MCF 10A (cell line): Measurements from ENCODE around the gene LHX4. TPM values are rescaled to one million over a fixed set of nuclear protein-coding genes. Genes with fewer than 3 reads are reported as not detected.
A peak's percentile ranks its signal among the peaks of the same experiment; 100 is the strongest.

Experiments
- BruUV-seq: library from RNA; stranded (reverse); fragments of 400-500 nt; replicated peaks from 2 replicates; lab custom pipeline; 2021; lab: Mats Ljungman, UMichigan
- CTCF ChIA-PET: fragments of 300-600 bp; sonication (Branson Sonifier 250); formaldehyde crosslinking; extraction: SDS; loops from one replicate; lab custom pipeline; 2021; ENCODE audit warnings: antibody characterized with exemption, inconsistent platforms; lab: Yijun Ruan, JAX
- POLR2A ChIA-PET: fragments of 300-600, 350-650 bp; sonication (Branson Sonifier 250); formaldehyde crosslinking; extraction: SDS; loops from one replicate; lab custom pipeline; 2020; ENCODE audit warnings: antibody characterized with exemption, inconsistent platforms; lab: Yijun Ruan, JAX
- DNase-seq: peaks from one replicate; pipeline ENCODE4 v3.0.0-alpha.2; 2018; ENCODE audit not compliant: unreplicated experiment
- H3K27ac Mint-ChIP-seq: one replicate; pipeline ENCODE4 v1.8.0; 2022; ENCODE audit warnings: mild to moderate bottlenecking, low read depth, mixed read lengths; ENCODE audit not compliant: unreplicated experiment
- H3K27me3 Mint-ChIP-seq: one replicate; pipeline ENCODE4 v1.8.0; 2022; ENCODE audit warnings: mixed read lengths; ENCODE audit not compliant: insufficient read depth, unreplicated experiment
- H3K36me3 Mint-ChIP-seq: one replicate; pipeline ENCODE4 v1.8.0; 2022; ENCODE audit warnings: mild to moderate bottlenecking, moderate library complexity, mixed read lengths; ENCODE audit not compliant: insufficient read depth, unreplicated experiment
- H3K4me1 Mint-ChIP-seq: one replicate; pipeline ENCODE4 v1.8.0; 2022; ENCODE audit warnings: mixed read lengths; ENCODE audit not compliant: insufficient read depth, unreplicated experiment
- H3K4me3 Mint-ChIP-seq: one replicate; pipeline ENCODE4 v1.8.0; 2022; ENCODE audit warnings: mild to moderate bottlenecking, moderate library complexity, mixed read lengths; ENCODE audit not compliant: unreplicated experiment
- H3K9me3 Mint-ChIP-seq: one replicate; pipeline ENCODE4 v1.8.0; 2022; ENCODE audit warnings: mixed read lengths; ENCODE audit not compliant: unreplicated experiment
- intact Hi-C: fragments of 100-400 bp; cut with micrococcal nuclease; formaldehyde crosslinking; loops from 2 replicates; pipeline ENCODE4 v1.14.1; 2022
- total RNA-seq: library from RNA; stranded (reverse); gene quantifications from 2 replicates; pipeline ENCODE4 v1.2.3, GENCODE V29; 2022
- TF ChIP-seq, protein P1 (sequence below): fragments of 200-600 bp; IDR thresholded peaks from one replicate; pipeline ENCODE4 v1.8.0; 2022; ENCODE audit warnings: antibody characterized with exemption, mild to moderate bottlenecking; ENCODE audit not compliant: unreplicated experiment

LHX4 gene
- total RNA-seq, 1 experiment from 2014 or later: not detected

DNA sequence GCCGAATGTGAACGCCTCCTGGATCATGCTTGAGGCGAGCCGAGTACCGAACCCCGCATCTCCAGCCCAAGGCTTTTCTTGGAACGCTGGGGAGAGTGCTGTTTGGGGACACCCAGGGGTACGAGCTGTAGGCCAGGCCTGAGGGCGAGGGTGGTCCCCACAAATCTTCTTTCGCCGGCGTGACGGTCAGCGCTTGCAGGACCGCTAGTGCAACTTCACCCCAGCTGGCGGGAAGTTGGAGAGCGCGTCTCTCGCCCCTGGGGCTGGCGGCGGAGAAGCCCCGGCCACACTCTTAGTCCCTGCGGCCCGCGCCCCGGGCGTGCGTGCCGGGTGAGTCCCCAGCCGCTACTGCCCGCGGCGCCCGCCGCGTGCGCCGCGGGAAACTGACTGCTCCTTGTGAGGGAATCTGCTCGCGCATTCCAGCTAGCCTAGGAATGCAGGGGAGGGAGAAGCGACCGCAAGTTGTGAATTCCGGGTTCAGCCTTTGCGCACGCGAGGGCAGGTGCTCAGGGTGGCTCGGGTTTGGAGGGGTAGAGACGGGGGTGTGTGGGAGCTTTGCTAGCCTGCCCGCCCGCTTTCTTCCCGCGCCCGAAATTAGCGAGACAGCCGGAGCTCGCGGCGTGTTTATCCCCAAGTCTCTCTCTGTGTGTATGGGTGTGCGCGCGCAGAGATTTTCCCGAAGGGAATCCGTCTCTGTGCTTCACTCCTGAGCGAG lies 884 bp downstream of the LHX4 start:
- TF ChIP-seq, protein P1, sequence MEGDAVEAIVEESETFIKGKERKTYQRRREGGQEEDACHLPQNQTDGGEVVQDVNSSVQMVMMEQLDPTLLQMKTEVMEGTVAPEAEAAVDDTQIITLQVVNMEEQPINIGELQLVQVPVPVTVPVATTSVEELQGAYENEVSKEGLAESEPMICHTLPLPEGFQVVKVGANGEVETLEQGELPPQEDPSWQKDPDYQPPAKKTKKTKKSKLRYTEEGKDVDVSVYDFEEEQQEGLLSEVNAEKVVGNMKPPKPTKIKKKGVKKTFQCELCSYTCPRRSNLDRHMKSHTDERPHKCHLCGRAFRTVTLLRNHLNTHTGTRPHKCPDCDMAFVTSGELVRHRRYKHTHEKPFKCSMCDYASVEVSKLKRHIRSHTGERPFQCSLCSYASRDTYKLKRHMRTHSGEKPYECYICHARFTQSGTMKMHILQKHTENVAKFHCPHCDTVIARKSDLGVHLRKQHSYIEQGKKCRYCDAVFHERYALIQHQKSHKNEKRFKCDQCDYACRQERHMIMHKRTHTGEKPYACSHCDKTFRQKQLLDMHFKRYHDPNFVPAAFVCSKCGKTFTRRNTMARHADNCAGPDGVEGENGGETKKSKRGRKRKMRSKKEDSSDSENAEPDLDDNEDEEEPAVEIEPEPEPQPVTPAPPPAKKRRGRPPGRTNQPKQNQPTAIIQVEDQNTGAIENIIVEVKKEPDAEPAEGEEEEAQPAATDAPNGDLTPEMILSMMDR: no peak
- Mint-ChIP-seq H3K4me3 (peak overlapping the region; percentile 73), H3K27me3 (peaks cover 79% of the 10 kb centered on the region), H3K36me3 (no peaks in the 10 kb centered on the region), H3K4me1 (no peaks in the 10 kb centered on the region), H3K9me3 (no peaks in the 10 kb centered on the region), H3K27ac (no peak overlapping the region)
- CTCF ChIA-PET: interaction anchor here (0.6 to 1.5 kb wide), 9 partner anchors 12 to 443 kb away, joined by 3 to 5 read pairs (median 3); no protein-coding TSS in a partner anchor
- peak; percentile 49 for DNase-seq
- no TSS peak for BruUV-seq
- POLR2A ChIA-PET: interaction anchor here (1.0 kb wide), 1 partner anchor 277 kb away, joined by 3 read pairs; the partner anchor contains the start of gene CEP350
- intact Hi-C loops: no loop called here

DNA sequence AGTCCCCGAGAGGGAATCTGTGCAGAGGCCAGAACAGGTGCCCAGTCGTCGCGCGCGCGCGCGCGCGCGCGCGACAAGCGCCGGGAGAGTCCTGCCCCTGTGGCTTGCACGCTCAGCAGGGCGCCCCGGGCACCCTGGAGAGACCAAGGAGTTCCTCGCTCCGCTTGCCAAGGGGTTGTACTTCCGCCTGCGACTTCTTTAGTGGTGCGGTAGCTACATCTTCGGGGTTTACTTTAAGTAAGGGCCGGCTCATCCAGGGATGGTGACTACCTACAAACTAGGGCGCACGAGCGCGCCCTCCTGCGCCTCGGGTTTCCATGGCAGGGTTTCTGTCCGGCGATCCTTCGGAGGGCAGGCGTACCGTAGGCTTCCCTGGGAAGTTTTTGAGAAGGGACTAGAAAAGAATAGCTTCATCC lies 1.4 kb downstream of the LHX4 start:
- H3K4me1 Mint-ChIP-seq: no peaks in the 10 kb centered on the region
- no peak overlapping the region for H3K27ac Mint-ChIP-seq
- POLR2A ChIA-PET: interaction anchor here (1.0 kb wide), 1 partner anchor 277 kb away, joined by 3 read pairs; the partner anchor contains the start of gene CEP350
- CTCF ChIA-PET: interaction anchor here (0.8 to 1.5 kb wide), 7 partner anchors 12 to 416 kb away, joined by 3 to 5 read pairs (median 3); no protein-coding TSS in a partner anchor
- H3K4me3 Mint-ChIP-seq: peak overlapping the region; percentile 73
- TF ChIP-seq, protein P1: peak; percentile 5
- DNase-seq: peak; percentile 73
- no peaks in the 10 kb centered on the region for H3K9me3 Mint-ChIP-seq
- H3K27me3 Mint-ChIP-seq: peaks cover 80% of the 10 kb centered on the region
- H3K36me3 Mint-ChIP-seq: no peaks in the 10 kb centered on the region
- no TSS peak for BruUV-seq
- intact Hi-C loops: no loop called here

DNA sequence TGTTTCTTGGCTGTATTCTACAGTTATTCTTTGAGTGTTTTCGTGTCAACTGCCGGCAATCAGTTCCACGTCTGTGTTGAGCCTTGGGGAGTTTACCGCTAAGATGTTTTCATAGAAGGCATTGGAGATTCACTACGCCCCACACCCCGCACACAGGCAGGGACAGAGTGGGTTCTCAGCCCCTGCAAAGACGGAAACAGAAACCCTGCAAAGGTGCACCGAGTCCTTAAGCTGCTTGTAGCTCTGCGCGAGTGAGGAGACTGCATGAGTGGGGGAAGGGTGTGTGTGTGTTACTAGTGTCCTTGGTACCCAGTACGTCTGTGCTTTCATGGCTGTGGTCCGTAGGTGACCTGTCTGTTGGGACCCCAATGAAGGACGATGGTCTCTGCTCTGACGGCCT lies 1.9 kb downstream of the LHX4 start:
- no peaks in the 10 kb centered on the region for H3K9me3 Mint-ChIP-seq
- H3K27me3 Mint-ChIP-seq: peaks cover 80% of the 10 kb centered on the region
- TF ChIP-seq, protein P1: no peak
- CTCF ChIA-PET: interaction anchor here (0.9 to 1.5 kb wide), 4 partner anchors 30 to 185 kb away, joined by 3 to 4 read pairs (median 3); no protein-coding TSS in a partner anchor
- no peaks in the 10 kb centered on the region for H3K4me1 Mint-ChIP-seq
- POLR2A ChIA-PET: interaction anchor here (1.0 kb wide), 1 partner anchor 278 kb away, joined by 3 read pairs; the partner anchor contains the start of gene CEP350
- H3K27ac Mint-ChIP-seq: no peak overlapping the region
- peak; percentile 13 for DNase-seq
- H3K36me3 Mint-ChIP-seq: no peaks in the 10 kb centered on the region
- intact Hi-C loops: no loop called here
- peak overlapping the region; percentile 73 for H3K4me3 Mint-ChIP-seq
- no TSS peak for BruUV-seq

DNA sequence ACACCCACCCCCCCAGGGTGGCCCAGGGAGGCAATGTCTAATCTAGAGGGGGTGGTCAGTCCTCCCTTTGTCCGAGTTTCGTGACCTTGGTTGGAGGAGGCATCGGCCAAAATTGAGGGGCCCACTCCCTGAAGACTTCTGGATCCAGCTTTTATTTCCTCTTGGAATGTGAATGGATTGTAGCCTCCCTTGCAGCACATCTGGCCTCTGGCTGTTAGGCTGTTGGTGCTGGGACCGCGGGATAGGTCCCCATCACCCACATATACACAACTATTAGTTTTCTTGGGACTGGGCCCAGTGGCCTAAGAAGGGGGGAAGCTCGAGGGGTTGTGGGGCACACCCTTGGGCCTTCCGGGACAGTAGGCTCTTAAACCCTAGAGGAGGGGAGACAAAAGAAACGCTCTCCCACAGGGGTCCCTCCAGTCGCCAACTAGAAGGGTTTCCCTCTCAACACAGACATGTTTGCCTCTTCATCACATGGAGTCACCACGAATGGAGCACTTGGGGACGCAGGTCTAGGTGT lies 2.5 kb downstream of the LHX4 start:
- TF ChIP-seq, protein P1: no peak
- H3K27me3 Mint-ChIP-seq: peaks cover 80% of the 10 kb centered on the region
- ChIA-PET POLR2A (interaction anchor here (0.7 kb wide), 1 partner anchor 1755 kb away, joined by 3 read pairs; no protein-coding TSS in a partner anchor), CTCF (interaction anchor here (0.8 to 1.5 kb wide), 5 partner anchors 9 to 185 kb away, joined by 3 to 5 read pairs (median 4); no protein-coding TSS in a partner anchor)
- no peaks in the 10 kb centered on the region for H3K9me3 Mint-ChIP-seq
- H3K27ac Mint-ChIP-seq: no peak overlapping the region
- BruUV-seq: no TSS peak
- H3K4me1 Mint-ChIP-seq: no peaks in the 10 kb centered on the region
- H3K4me3 Mint-ChIP-seq: peak overlapping the region; percentile 73
- DNase-seq: no peak
- intact Hi-C loops: no loop called here
- H3K36me3 Mint-ChIP-seq: no peaks in the 10 kb centered on the region
